ENCODE results near the gene CTNNA3.

The CTNNA3 gene

DNA sequence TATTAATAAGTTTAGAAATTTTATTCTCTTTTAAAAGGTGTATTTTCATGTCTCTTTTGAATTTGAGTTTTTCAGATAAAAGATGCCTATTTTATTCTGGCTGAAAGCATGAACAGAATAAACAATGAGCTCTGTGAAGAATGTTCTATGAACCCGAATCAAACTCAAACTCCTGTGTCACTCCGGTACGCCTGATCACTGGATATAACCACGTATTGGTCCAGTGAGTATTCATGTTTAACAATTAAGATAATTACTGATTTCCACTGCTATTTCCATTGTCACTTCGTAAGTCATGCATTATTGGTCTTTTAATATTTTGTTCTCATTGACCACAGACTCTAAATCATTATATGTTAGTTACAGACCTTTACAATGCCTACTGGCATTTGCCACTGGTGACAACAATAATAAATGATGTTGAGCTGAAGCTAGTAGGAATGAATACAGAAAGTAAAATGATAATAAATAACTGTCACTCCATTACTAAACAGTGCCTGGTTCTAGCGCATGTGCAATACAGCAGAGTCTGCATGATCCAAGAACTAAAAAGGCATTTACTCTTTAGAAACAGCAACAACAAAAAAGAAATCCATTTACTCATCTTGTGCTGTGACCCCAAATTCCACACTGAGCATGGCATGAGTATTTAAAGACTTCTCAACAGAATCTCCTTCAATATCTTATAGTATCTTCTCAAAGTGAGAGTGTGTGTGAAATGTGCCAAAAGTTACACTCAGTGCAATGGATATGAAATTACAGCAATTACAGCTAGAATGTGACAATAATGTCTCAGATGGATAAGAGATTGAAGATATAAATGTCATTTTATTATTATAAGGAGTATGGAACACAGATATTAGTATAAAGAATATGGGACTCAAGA is 1597.2 kb downstream of the CTNNA3 start:
- Histone ChIP-seq H3K9ac (no peak overlapping the region), H3K36me3 (ENCODE audit: control insufficient read depth, insufficient read depth, low read length) (no peaks in the 10 kb centered on the region), H3K27me3 (ENCODE audit: control insufficient read depth, insufficient read depth, low read length) (no peaks in the 10 kb centered on the region), H2AFZ (no peak overlapping the region), H3K4me2 (ENCODE audit: low read length) (no peak overlapping the region), H3K9me3 (ENCODE audit: control insufficient read depth, low read length) (no peaks in the 10 kb centered on the region), H3K4me3 (ENCODE audit: low read depth, low read length) (no peak overlapping the region), H3K4me1 (no peaks in the 10 kb centered on the region), H3K27ac (no peak overlapping the region), H3K79me2 (no peaks in the 10 kb centered on the region)
- TF ChIP-seq, protein P1, sequence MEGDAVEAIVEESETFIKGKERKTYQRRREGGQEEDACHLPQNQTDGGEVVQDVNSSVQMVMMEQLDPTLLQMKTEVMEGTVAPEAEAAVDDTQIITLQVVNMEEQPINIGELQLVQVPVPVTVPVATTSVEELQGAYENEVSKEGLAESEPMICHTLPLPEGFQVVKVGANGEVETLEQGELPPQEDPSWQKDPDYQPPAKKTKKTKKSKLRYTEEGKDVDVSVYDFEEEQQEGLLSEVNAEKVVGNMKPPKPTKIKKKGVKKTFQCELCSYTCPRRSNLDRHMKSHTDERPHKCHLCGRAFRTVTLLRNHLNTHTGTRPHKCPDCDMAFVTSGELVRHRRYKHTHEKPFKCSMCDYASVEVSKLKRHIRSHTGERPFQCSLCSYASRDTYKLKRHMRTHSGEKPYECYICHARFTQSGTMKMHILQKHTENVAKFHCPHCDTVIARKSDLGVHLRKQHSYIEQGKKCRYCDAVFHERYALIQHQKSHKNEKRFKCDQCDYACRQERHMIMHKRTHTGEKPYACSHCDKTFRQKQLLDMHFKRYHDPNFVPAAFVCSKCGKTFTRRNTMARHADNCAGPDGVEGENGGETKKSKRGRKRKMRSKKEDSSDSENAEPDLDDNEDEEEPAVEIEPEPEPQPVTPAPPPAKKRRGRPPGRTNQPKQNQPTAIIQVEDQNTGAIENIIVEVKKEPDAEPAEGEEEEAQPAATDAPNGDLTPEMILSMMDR (IDR thresholded peaks at IDR 0.05) = no peak

GRCh38 chr10:66095610-66096009 is 1600.4 kb downstream of the CTNNA3 start:
- Histone ChIP-seq H3K27me3 (ENCODE audit: control insufficient read depth, insufficient read depth, low read length) (no peaks in the 10 kb centered on the region), H2AFZ (no peak overlapping the region), H3K4me2 (ENCODE audit: low read length) (no peak overlapping the region), H3K9me3 (ENCODE audit: control insufficient read depth, low read length) (no peaks in the 10 kb centered on the region), H3K9ac (no peak overlapping the region), H3K4me1 (no peaks in the 10 kb centered on the region), H3K79me2 (no peaks in the 10 kb centered on the region), H3K27ac (no peak overlapping the region), H3K36me3 (ENCODE audit: control insufficient read depth, insufficient read depth, low read length) (no peaks in the 10 kb centered on the region), H3K4me3 (ENCODE audit: low read depth, low read length) (no peak overlapping the region)
- TF ChIP-seq, protein P1 (IDR thresholded peaks at IDR 0.05) = no peak

DNA sequence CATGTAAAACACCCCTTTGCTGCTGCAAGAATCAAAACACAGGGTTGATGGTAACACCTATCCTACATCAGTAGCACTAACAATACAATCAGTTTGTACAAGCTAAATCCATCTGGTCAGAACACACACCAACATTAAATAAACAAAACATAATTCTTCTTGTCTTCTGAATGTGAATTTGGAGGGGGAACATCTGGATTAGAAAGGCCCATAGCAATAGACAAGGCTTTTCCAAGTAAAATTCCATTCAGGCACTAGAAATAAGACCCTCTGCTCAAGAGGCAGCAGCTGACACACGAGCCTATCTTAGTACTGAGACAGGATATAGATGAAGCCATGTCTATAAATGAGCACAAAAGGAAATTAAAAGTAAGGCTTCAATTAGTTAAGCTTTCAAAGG is 1610.1 kb downstream of the CTNNA3 start:
- Histone ChIP-seq H3K36me3 (ENCODE audit: control insufficient read depth, insufficient read depth, low read length) (no peaks in the 10 kb centered on the region), H2AFZ (no peak overlapping the region), H3K4me2 (ENCODE audit: low read length) (no peak overlapping the region), H3K4me3 (ENCODE audit: low read depth, low read length) (no peak overlapping the region), H3K4me1 (no peaks in the 10 kb centered on the region), H3K79me2 (no peaks in the 10 kb centered on the region), H3K9ac (no peak overlapping the region), H3K27me3 (ENCODE audit: control insufficient read depth, insufficient read depth, low read length) (no peaks in the 10 kb centered on the region), H3K9me3 (ENCODE audit: control insufficient read depth, low read length) (no peaks in the 10 kb centered on the region), H3K27ac (no peak overlapping the region)
- TF ChIP-seq, protein P1 (IDR thresholded peaks at IDR 0.05) = no peak

GRCh38 chr10:66071907-66072306 is 1624.1 kb downstream of the CTNNA3 start:
- Histone ChIP-seq H3K36me3 (ENCODE audit: control insufficient read depth, insufficient read depth, low read length) (no peaks in the 10 kb centered on the region), H3K4me1 (no peaks in the 10 kb centered on the region), H3K9me3 (ENCODE audit: control insufficient read depth, low read length) (peaks cover 3% of the 10 kb centered on the region), H3K4me3 (ENCODE audit: low read depth, low read length) (no peak overlapping the region), H3K27ac (no peak overlapping the region), H3K4me2 (ENCODE audit: low read length) (no peak overlapping the region), H3K79me2 (no peaks in the 10 kb centered on the region), H3K9ac (no peak overlapping the region), H3K27me3 (ENCODE audit: control insufficient read depth, insufficient read depth, low read length) (no peaks in the 10 kb centered on the region), H2AFZ (no peak overlapping the region)
- TF ChIP-seq, protein P1 (IDR thresholded peaks at IDR 0.05) = no peak

GRCh38 chr10:66058594-66058993 is 1637.4 kb downstream of the CTNNA3 start:
- TF ChIP-seq, protein P1 (IDR thresholded peaks at IDR 0.05) = no peak
- H2AFZ ChIP-seq = no peak overlapping the region
- no peak overlapping the region for H3K4me2 ChIP-seq (ENCODE audit: low read length)
- H3K9me3 ChIP-seq (ENCODE audit: control insufficient read depth, low read length) = no peaks in the 10 kb centered on the region
- H3K9ac ChIP-seq = no peak overlapping the region
- H3K79me2 ChIP-seq = no peaks in the 10 kb centered on the region
- H3K27me3 ChIP-seq (ENCODE audit: control insufficient read depth, insufficient read depth, low read length) = no peaks in the 10 kb centered on the region
- H3K4me1 ChIP-seq = no peaks in the 10 kb centered on the region
- H3K4me3 ChIP-seq (ENCODE audit: low read depth, low read length) = no peak overlapping the region
- H3K27ac ChIP-seq = no peak overlapping the region
- H3K36me3 ChIP-seq (ENCODE audit: control insufficient read depth, insufficient read depth, low read length) = no peaks in the 10 kb centered on the region

Measured in parathyroid adenoma (tissue), 2 donors.